Activated naive CD4-positive, alpha-beta T cell treated with anti-CD3 and anti-CD28 coated beads, Interleukin-2, amount 50 U/mL, for 72 hours (primary cell): Measurements from ENCODE around the gene ANKK1. TPM values are rescaled to one million over a fixed set of nuclear protein-coding genes. Genes with fewer than 3 reads are reported as not detected.

ENCODE experiments used
- ATAC-seq, 2 donors: fragments of 150-1000 bp; cut with Tn5 transposase; 2 replicates each; pipeline ENCODE4 v1.10.0; 2021; ENCODE audit warnings: mild to moderate bottlenecking in 2 of 2, moderate library complexity in 2 of 2
- DNase-seq, 2 donors: peaks; one replicate each; pipeline ENCODE4 v3.0.0; 2021 to 2022; ENCODE audit warnings: low spot score in 2 of 2
- H3K27ac Mint-ChIP-seq, 2 donors: one replicate each; pipeline ENCODE4 v1.8.0; 2022; ENCODE audit warnings: mild to moderate bottlenecking in 2 of 2, mixed read lengths in 2 of 2
- H3K36me3 Mint-ChIP-seq, 2 donors: one replicate each; pipeline ENCODE4 v1.8.0; 2022; ENCODE audit warnings: mixed read lengths in 2 of 2
- H3K9me3 Mint-ChIP-seq, 2 donors: one replicate each; pipeline ENCODE4 v1.8.0; 2022; ENCODE audit warnings: mixed read lengths in 2 of 2
- total RNA-seq, 2 donors: library from RNA; stranded (reverse); gene quantifications; one replicate each; pipeline ENCODE4 v1.2.3, GENCODE V29; 2022

ANKK1 gene
- total RNA-seq, 2 donors from 2014 or later = 0.49 TPM; not detected in 1

- peaks cover 0 to 5% of the 10 kb centered on the region in 2 donors for H3K36me3 Mint-ChIP-seq
- ATAC-seq (no peak), DNase-seq (no peak)
- no peaks in the 10 kb centered on the region for H3K9me3 Mint-ChIP-seq
- H3K27ac Mint-ChIP-seq = no peak overlapping the region
These were observed 14.3 kb upstream of the ANKK1 start for GRCh38 chr11:113373306-113373705.

GRCh38 chr11:113373981-113374560 lies 13.5 kb upstream of the ANKK1 start:
- ATAC-seq (no peak), DNase-seq (no peak)
- Mint-ChIP-seq H3K36me3 (peaks cover 0 to 5% of the 10 kb centered on the region in 2 donors), H3K9me3 (no peaks in the 10 kb centered on the region), H3K27ac (no peak overlapping the region)

- Mint-ChIP-seq H3K27ac (no peak overlapping the region), H3K9me3 (no peaks in the 10 kb centered on the region), H3K36me3 (peaks cover 0 to 5% of the 10 kb centered on the region in 2 donors)
- DNase-seq (no peak), ATAC-seq (no peak)
These were observed 12.2 kb upstream of the ANKK1 start for GRCh38 chr11:113375402-113375801.

GRCh38 chr11:113376156-113376555 lies 11.4 kb upstream of the ANKK1 start:
- ATAC-seq (no peak), DNase-seq (no peak)
- Mint-ChIP-seq H3K36me3 (peaks cover 0 to 5% of the 10 kb centered on the region in 2 donors), H3K27ac (no peak overlapping the region), H3K9me3 (no peaks in the 10 kb centered on the region)

- no peak for DNase-seq
- Mint-ChIP-seq H3K36me3 (peaks cover 0 to 4% of the 10 kb centered on the region in 2 donors), H3K9me3 (no peaks in the 10 kb centered on the region), H3K27ac (no peak overlapping the region)
- ATAC-seq = no peak
These were observed 9.7 kb upstream of the ANKK1 start for GRCh38 chr11:113377681-113378412.

- Mint-ChIP-seq H3K27ac (no peak overlapping the region), H3K36me3 (no peaks in the 10 kb centered on the region), H3K9me3 (no peaks in the 10 kb centered on the region)
- no peak for DNase-seq
- no peak for ATAC-seq
These were observed 8.9 kb upstream of the ANKK1 start for GRCh38 chr11:113378692-113379091.

- DNase-seq = no peak
- H3K36me3 Mint-ChIP-seq = no peaks in the 10 kb centered on the region
- H3K9me3 Mint-ChIP-seq = no peaks in the 10 kb centered on the region
- ATAC-seq = no peak
- H3K27ac Mint-ChIP-seq = no peak overlapping the region
These were observed 5.5 kb upstream of the ANKK1 start for GRCh38 chr11:113382121-113382520.

- Mint-ChIP-seq H3K9me3 (no peaks in the 10 kb centered on the region), H3K36me3 (no peaks in the 10 kb centered on the region), H3K27ac (no peak overlapping the region)
- no peak for DNase-seq
- no peak for ATAC-seq
These were observed 3.0 kb upstream of the ANKK1 start for GRCh38 chr11:113384551-113384950.

- Mint-ChIP-seq H3K9me3 (no peaks in the 10 kb centered on the region), H3K36me3 (no peaks in the 10 kb centered on the region), H3K27ac (no peak overlapping the region)
- no peak for ATAC-seq
- DNase-seq = no peak
These were observed 1.8 kb upstream of the ANKK1 start for GRCh38 chr11:113385749-113386148.

- DNase-seq (no peak), ATAC-seq (no peak)
- H3K36me3 Mint-ChIP-seq = no peaks in the 10 kb centered on the region
- H3K27ac Mint-ChIP-seq = no peak overlapping the region
- no peaks in the 10 kb centered on the region for H3K9me3 Mint-ChIP-seq
These were observed 713 bp upstream of the ANKK1 start for GRCh38 chr11:113386866-113387265.

GRCh38 chr11:113389272-113389671 lies 1.7 kb downstream of the ANKK1 start:
- Mint-ChIP-seq H3K9me3 (no peaks in the 10 kb centered on the region), H3K36me3 (no peaks in the 10 kb centered on the region), H3K27ac (no peak overlapping the region)
- DNase-seq = no peak
- no peak for ATAC-seq

GRCh38 chr11:113392236-113392921 lies 4.8 kb downstream of the ANKK1 start:
- ATAC-seq (no peak), DNase-seq (no peak)
- Mint-ChIP-seq H3K36me3 (no peaks in the 10 kb centered on the region), H3K27ac (no peak overlapping the region), H3K9me3 (no peaks in the 10 kb centered on the region)

- DNase-seq (no peak), ATAC-seq (no peak)
- Mint-ChIP-seq H3K36me3 (no peaks in the 10 kb centered on the region), H3K27ac (no peak overlapping the region), H3K9me3 (no peaks in the 10 kb centered on the region)
These were observed 6.0 kb downstream of the ANKK1 start for GRCh38 chr11:113393501-113393985.

- ATAC-seq (no peak), DNase-seq (no peak)
- Mint-ChIP-seq H3K27ac (no peak overlapping the region), H3K36me3 (no peaks in the 10 kb centered on the region), H3K9me3 (no peaks in the 10 kb centered on the region)
These were observed 7.3 kb downstream of the ANKK1 start for GRCh38 chr11:113394919-113395318.

GRCh38 chr11:113395782-113396336 lies 8.3 kb downstream of the ANKK1 start:
- Mint-ChIP-seq H3K36me3 (no peaks in the 10 kb centered on the region), H3K9me3 (no peaks in the 10 kb centered on the region), H3K27ac (no peak overlapping the region)
- DNase-seq (no peak), ATAC-seq (no peak)

- no peaks in the 10 kb centered on the region for H3K9me3 Mint-ChIP-seq
- H3K27ac Mint-ChIP-seq = no peak overlapping the region
- ATAC-seq = no peak
- no peak for DNase-seq
- H3K36me3 Mint-ChIP-seq = no peaks in the 10 kb centered on the region
These were observed 9.1 kb downstream of the ANKK1 start for GRCh38 chr11:113396690-113397089.

GRCh38 chr11:113397212-113397611 lies 9.6 kb downstream of the ANKK1 start:
- no peak for DNase-seq
- Mint-ChIP-seq H3K27ac (no peak overlapping the region), H3K9me3 (no peaks in the 10 kb centered on the region), H3K36me3 (no peaks in the 10 kb centered on the region)
- ATAC-seq = no peak
